Non-pigmented ciliary epithelial cell (primary cell): ENCODE results near the gene FER.
"Not testable (repeated sequence)": the region's sequence is repeated elsewhere in the genome, so short reads cannot be mapped to it uniquely, and the experiment has no call there.

Experiments
- DNase-seq: peaks from one replicate; pipeline ENCODE4 v3.0.0-alpha.2; 2010; ENCODE audit warnings: low read depth

FER gene

DNA sequence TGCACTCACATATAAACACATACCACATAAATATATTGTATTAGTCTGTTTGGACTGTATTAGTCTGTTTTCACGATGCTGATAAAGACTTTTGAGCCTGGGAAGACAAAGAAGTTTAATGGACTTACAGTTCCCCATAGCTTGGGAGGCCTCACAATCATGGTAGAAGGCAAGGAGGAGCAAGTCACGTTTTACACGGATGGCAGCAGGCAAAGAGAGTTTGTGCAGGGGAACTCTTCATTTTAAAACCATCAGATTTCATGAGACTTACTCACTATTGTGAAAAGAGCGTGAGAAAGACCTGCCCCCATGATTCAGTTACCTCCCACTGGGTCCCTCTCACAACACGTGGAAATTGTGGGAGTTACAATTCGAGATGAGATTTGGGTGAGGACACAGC is 133.4 kb downstream of the FER start:
- DNase-seq = no peak

DNA sequence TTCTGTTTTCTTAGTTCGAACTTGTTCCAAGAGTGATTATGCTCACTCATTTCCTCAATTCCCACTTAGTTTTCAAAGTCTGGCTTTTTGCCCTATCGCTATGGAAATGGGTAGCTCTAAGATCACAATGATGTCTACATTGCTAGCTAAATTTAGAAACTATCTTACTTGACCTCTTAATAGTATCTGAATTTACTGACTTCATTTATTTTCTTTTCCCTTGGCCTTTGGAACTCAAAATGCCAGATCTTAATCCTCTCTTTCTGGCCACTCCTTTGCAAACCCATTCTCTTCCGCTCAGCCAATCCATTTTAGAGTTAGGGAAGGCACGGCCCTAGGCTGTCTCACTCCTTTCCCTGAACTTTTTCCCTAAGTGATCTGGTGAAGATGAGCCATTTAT is 137.0 kb downstream of the FER start:
- DNase-seq = peak; percentile 51

DNA sequence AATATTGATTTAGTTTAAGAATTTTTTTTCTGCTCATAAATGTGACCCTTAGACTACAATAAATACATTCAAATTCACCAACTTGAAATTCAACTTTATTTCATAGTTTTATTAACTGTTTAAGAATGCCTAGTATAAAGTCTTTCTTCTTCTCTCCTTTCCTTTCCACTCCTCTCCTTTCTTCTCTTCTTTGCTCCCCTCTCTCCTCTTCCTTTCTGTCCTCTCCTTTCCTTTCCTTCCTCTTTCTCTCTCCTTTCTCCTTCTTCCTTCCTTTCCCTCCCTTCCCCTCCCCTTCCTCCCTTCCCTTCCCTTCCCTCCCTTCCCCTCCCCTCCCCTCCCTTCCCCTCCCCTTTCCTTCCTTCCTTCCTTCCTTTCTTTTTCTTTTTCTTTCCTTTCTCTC is 150.6 kb downstream of the FER start:
- no peak for DNase-seq

DNA sequence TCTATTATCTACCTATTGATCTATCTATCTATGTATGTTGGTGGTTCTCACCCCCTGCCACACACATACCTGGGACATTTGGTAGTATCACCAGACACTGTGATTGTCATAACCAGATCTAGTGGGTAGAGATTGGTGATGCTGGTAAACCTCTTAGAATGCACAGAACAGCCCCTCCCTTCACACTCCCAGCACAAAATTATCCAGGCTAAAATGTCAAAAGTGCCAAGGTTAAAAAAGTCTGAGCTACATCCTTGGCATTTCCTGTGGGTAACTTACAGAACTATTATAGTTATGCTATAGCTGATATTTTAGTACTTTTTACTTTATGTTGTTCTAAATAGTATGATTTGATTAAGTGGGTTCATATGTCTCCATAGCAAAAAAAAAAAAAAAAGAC is 151.0 kb downstream of the FER start:
- no peak for DNase-seq

DNA sequence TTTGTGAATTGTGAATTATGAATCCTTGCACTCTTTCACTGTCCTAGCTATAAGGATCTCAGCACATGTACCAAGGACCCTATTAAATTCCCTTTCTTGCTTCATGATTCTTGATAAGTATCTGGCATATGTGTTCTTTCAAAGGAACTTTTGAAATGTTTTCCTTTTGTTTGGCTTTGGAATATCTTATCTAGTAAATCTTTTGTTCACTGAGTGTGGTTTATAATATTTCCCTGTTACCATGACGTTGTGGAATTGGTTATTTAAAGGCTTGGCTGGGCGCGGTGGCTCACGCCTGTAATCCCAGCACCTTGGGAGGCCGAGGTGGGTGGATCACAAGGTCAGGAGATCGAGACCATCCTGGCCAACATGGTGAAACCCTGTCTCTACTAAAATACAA is 151.5 kb downstream of the FER start:
- DNase-seq = not testable (repeated sequence)

DNA sequence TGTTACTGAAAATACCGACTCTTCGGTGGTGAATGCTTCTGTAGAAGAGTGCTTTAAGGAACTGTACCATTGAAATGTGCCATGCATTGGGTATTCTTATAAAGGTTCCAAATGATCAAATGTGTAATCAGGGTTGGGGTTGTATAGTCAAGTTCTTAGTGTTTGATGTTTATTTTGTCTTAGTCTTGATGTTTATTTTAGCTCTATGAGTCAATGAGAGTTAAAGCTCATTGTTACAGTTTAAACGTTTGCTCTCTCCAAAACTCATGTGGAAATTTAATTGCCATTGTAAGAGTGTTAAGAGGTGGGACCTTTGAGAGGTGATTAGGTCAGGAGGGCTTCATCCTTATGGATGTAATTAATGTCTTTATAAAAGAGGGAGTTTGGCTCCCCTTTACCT is 153.0 kb downstream of the FER start:
- DNase-seq = no peak

DNA sequence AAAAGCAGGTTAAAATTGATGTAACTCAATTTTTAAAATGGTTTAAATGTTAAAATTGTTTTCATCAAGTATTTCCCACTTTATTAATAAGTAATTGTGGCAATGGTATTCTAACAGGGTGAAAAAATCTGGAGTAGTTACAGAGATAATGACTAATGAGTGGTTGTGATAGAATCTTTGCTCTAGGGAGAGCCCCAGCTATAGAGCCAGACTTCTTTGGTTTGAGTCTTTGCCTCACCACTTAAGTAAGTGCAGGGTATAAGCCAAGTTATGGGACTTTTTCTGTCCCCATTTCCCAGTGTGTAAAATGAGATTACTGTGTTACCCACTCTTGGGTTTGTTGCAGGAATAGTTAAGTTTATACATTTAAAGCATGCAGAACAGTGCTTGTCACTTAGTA is 158.1 kb downstream of the FER start:
- no peak for DNase-seq

DNA sequence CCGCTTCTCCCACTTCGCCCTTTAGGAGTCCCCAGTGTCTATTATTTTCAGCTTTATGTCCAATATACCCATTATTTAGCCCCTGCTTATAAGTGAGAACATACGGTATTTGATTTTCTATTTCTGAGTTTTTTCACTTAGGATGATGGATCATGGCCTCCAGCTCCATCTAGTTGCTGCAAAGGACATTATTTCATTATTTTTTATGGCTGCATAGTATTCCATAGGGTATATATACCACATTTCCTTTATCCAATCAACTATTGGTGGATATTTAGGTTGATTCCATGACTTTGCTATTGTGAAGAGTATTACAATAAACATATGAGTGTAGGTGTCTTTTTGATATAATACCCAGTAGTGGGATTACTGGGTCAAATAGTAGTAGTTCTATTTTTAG is 162.9 kb downstream of the FER start:
- no peak for DNase-seq

DNA sequence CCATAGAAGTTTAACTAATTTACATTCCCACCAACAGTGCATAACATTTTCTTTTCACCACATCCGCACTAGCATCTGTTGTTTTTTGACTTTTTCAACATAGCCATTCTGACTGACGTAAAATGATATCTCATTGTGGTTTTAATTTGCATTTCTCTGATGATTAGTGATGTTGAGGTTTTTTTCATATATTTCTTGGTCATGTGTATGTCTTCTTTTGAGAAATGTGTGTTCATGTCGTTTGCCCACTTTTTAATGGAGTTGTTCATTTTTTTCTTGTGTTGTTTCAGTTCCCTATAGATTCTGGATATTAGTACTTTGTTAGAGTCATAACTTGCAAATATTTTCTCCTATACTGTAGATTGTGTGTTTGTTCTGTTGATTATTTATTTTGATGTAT is 163.4 kb downstream of the FER start:
- no peak for DNase-seq

DNA sequence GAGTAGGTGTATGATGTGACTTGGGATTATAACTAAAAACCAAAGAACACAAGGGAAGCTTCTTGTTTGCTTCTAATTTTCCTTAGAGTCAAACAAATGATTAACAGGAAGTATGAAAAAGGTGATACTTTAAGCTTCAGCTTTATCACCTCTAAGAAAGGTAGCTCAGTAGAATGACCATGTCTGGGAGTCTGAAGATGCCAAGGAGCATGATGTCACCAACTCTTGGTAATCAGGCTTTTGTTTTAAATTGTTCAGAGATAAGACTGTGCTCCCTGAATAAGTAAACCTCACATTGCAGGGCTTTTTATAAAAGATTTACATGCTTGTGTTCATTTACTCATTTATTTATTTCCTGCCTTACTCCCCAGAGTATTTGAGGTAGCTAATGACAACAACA is 169.9 kb downstream of the FER start:
- no peak for DNase-seq

DNA sequence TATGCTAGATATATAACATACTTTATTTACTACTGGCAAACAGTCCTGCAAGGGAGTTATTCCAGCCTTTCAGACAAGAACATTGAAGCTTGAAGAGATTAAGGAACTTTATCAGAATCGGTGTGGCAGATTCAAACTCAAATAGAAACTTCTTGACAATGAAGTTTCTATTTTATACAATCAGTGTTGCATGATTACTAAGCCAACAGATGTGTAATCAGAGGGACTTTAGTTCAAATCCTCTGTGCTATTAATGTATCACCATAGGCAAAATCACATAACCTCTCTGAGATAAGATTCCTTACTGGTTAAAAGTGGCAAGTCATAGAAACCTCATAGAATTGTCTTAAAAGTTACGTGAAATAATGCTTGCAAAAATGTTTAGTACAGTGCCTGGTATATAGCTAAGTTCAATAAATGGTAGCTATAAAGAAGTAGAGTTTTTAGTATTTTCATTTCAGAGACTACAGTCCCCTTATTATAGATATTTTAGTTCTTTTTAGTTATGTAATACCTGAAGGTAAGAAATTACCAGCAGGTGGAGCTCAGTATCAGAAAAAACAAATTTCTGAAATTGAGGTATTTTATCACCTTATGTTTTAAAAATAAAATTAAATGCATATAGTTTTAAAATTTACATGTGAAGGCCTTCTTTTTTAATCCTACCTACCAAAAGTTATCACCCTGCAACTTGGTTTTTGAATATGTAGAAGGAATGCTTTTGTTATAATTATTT is 172.1 kb downstream of the FER start:
- DNase-seq = no peak

DNA sequence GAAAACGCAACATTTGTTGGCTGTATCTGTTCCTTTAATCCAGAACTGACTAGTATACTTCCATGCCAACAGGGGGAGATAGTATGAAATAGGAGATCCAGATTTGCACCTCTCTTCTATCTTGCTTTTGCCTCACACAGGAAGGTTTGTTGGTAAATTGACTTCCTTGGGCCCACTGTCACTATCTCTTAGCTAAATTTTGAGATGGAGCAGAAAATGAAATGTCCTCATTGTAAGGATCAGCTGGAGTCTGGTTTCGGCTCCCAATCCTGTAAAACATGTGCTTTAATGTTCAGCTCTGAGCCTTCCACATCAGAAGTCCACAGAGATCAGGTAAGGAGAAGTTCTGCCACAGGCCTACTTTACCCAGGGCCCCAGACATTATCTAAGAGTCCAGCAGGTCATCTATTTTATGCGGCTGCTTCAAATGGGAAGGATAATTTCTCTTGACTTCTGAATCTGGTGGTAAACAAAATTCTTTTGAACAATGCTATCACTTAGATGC is 176.8 kb downstream of the FER start:
- DNase-seq = no peak

DNA sequence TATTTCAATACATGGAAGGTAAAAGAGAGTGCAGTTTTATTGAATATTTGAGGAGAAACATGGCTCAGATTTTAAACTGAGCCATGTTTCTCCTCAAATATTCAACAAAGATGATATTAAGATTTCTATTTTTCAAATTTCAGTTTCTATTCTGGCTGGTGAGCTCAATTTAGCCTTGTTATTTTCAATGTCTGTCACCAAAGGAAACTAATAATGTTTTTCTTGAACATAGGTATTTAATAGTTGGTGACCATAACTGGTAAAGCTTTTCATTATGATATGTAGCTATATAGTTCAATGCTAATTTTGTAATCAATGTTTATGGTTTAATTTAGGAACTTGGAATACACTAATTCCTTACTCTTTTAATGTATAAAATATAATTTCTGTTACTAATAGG is 177.4 kb downstream of the FER start:
- no peak for DNase-seq

DNA sequence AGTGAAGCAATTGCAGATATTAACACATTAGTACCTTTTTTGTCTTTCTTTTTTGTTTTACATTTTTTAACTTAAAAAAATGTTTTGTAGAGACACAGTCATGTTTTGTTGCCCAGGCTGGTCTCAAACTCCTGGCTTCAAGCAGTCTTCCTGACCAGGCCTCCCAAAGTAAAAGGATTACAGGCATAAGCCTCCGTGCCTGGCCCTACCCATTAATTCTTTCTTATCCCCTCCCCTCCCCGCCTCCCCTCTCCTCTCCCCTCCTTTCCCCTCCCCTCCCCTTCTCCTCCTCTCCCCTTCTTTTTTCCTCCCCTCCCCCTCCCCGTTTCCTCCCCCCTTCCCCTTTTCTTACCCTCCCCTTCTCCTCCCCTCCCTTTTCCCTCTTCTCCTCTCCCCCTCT is 182.4 kb downstream of the FER start:
- DNase-seq = no peak

DNA sequence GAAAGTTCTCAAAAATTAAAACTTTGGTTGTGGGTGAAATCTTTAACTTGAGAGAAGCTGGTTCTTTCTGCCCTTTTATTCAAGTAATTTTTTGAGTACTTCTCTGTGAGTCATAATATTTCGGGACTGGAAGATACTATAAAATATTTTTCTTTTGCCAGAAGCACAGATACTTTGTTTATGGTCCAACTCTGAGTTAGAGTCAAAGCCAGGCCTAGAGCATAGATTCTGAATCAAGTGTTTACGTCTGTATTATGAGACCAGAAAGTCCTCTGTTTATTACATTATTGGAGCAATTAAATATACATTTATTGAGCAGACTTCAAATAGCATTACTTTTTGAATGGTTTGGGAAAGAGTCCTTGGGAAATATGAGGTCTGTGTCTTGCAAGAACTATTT is 187.9 kb downstream of the FER start:
- no peak for DNase-seq

DNA sequence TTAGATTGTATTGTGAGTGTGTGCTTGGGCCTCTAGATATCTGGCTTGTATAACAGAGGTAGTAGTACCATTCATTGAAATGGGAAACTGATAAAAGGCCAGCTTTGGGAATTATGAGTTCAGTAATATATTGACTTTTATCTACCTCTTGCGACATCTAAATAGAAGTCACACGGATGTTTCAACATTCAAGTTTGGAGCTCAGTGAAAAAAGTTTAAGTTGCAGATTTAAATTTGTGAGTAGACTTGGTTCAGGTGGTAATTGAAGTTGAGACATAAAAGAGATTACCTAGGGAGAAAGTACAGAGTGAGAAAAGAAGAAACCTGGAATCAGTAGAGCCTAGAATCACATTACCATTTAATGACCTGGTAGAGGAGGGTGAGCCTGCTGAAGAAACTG is 189.5 kb downstream of the FER start:
- DNase-seq = no peak

DNA sequence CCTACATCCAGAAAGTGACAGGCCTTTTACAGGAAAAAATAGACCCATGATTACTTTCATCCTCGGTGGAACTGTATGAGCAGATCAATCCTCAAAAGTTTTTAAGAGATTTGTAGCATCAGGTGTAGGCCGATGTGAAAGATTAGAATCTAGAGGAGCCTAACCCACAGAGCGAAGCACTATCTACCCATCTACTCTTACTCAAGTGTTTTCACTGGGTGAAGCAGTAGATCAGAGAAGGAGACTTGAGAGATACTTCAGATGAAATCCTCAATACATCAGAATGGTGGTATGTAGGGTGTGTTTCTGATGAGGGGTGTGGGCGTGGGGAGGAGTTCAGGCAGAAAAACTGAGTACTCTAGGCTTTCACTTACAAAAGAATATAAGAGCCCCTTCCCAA is 192.8 kb downstream of the FER start:
- DNase-seq = no peak

DNA sequence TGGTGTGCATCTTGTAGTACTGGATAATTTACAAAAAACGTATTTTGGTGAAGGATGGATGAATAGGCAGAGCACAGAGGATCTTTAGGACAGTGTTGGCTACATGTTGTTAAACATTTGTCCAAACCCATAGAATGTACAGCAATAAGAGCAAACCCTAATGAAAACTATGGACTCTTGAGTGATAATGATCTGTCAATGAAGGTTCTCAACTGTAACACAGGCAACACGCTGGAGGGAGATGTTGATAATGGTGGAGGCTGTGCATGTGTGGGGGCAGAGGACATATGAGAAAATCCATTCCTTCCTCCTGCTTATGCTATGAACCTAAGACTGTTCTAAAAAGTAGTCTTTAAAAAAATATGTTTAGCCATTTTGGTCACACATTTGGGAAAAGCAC is 194.0 kb downstream of the FER start:
- no peak for DNase-seq

DNA sequence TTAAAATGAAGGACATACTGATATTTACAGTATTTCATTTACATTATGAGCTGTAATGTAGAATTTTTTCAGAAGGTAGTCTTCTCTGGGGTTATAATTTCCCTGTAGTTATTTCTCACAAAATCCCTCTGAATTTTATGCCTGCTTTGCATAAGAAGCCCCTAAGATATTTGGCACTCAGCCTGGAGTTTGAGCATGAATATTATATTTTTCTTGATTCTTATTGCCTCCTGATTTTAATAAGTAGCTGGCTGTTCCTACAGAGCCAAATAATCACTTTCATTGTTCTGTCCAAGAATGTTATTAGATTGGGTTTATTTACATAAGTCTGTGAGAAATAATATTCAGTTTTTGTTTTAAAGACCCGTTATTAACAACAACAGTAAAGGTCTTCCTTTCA is 195.0 kb downstream of the FER start:
- no peak for DNase-seq

DNA sequence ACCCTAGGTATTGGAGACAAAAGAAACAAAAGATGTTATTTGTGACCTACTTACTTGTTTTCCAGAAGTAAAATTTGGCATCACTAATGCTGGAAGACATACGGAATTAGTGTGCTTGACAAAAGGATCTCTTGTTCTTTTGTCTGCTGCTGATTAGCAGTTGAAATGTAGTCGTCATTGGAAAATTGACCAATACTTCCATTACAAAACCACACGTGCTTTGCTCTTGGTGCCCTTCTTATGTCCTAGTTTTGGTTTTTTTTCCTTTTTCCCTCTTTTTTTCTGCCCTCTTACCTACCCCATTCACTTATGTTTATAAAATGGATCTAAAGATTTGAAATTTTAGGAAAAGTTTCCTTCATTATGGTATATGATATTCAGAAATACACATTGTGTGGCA is 197.4 kb downstream of the FER start:
- no peak for DNase-seq

DNA sequence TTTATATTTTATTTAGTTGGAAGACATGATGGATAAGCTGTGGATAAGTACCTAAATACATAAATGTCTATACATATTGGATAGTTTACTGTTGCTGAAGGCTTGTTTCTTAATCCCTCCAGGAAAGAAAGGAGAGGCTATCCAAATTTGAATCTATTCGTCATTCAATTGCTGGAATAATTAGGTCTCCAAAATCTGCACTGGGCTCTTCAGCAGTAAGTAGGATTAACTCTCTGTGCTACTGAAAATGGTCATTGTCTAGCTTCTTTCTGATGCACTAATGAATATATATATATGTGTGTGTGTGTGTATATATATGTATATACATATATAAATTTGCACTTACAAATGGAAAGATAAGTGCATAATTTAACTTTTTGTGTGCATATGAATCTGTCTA is 198.3 kb downstream of the FER start:
- no peak for DNase-seq

DNA sequence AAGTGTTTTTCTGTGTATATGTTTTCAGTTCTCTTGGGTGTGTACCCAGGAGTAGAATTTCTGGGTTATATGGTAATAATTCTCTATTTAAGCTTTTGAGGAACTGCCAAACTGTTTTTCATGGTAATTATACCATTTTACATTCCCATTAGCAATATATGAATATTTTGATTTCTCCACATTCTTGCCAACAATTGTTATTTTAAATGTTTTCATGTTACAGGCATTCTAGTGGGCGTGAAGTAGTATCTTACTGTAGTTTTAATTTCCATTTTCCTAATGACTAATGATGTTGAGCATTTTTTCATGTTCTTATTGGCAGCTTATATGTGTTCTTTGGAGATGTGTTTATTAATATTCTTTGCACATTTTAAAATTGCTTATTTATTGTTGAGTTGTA is 199.5 kb downstream of the FER start:
- DNase-seq = no peak

DNA sequence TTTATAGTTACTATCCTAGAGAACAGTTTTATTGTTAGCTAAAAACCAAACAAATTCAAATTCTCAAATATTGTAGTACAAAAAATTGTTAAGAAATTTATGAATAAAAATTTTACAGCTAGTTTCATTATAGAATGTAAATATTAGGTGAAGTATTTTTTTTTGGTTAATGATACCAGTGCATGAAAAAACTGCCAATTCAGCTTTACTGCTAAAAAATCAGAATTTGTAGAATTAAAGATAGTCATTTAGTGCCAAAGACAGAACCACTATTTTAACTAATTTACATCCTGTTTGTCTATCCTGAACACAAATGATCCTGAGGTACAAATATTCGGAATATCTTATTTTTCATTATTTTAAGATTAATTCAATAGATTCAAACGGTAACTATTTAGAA is 202.6 kb downstream of the FER start:
- no peak for DNase-seq

DNA sequence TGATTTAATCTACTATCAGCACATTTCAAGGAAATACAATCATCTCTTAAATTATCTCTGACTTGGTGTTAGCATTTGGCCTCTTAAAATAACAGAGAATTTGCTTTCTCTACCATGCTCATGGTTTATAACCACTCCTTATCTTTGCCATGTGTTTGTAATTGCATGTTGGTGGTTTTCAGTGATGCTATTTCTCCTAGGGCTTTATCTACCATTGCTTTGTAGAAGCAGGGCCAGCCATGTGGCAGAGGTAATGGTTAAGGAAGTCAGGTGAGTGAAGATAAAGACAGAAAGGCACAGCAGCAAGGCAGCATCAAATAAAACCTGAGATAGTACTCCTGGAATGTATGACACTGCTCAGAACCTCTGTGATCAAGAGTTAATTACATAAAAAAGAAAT is 206.2 kb downstream of the FER start:
- no peak for DNase-seq

DNA sequence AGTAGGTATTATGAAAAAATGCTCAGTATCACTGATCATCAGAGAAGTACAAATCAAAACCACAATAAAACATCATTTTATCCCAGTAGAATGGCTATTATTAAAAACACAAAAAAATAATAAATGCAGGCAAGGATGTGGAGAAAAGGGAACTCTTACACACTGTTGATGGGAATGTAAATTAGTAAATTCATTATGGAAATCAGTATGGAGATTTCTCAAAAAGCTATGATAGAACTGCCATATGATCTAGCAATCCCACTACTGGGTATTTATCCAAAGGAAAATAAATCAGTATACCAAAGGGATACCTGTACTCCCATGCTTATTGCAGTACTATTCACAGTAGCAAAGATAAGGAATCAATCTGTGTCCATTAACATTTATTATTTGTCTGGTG is 209.6 kb downstream of the FER start:
- DNase-seq = no peak
